ENCODE measurements around the gene CCDC12. TPM values are rescaled to one million over a fixed set of nuclear protein-coding genes. Genes with fewer than 3 reads are reported as not detected.
A peak's percentile ranks its signal among the peaks of the same experiment; 100 is the strongest.

Gene CCDC12
- polyA plus RNA-seq, 1 of the 3 experiments (the other 2 are of a cell fraction): 105 TPM

GRCh38 chr3:46998852-46999515 lies 22.4 kb upstream of the CCDC12 start:
- H3K27ac ChIP-seq (ENCODE audit: low read depth in 2 of 2, low read length in 1 of 2): no peak overlapping the region
- H3K9ac ChIP-seq: no peak overlapping the region
- H3K4me3 ChIP-seq (ENCODE audit: low read depth in 2 of 2, low read length in 1 of 2): peak overlapping the region in 1 of 2 experiments; percentile 32; a peak in 1 of 4 replicates
- H3K4me1 ChIP-seq (ENCODE audit: control insufficient read depth in 1 of 2, insufficient read depth in 2 of 2, low read depth in 1 of 2, low read length in 1 of 2): peaks cover 0 to 2% of the 10 kb centered on the region in 2 experiments; a peak in 1 of 4 replicates
- WGBS (ENCODE audit: low lambda C conversion rate): 100% methylated on average over 1 of the region's 22 CpGs
- POLR2A ChIA-PET: no interaction called here
- H3K27me3 ChIP-seq (ENCODE audit: insufficient read depth): no peaks in the 10 kb centered on the region
- DNase-seq: no peak
- H3K36me3 ChIP-seq (replicated peaks in 1 of 2; ENCODE audit: control insufficient read depth in 1 of 2, insufficient read depth in 2 of 2, low read length in 1 of 2): peaks cover 0 to 7% of the 10 kb centered on the region in 2 experiments
- no peak overlapping the region for H3K4me2 ChIP-seq
- TF ChIP-seq RFX5 (IDR thresholded peaks at IDR 0.05; ENCODE audit: low read length) (no peak), MAX (IDR thresholded peaks at IDR 0.05; ENCODE audit: low read depth) (no peak), FOXJ3 (CRISPR knock-in tag; IDR thresholded peaks at IDR 0.05) (no peak), CTCF (IDR thresholded peaks at IDR 0.05) (no peak; the same call in 1 of the 2 replicates)
- H3K79me2 ChIP-seq (ENCODE audit: insufficient read depth): no peaks in the 10 kb centered on the region
- H3F3A ChIP-seq (replicated peaks; ENCODE audit: insufficient read depth): no peaks in the 10 kb centered on the region
- no peaks in the 10 kb centered on the region for H4K20me1 ChIP-seq (ENCODE audit: insufficient read depth)
- H3K9me3 ChIP-seq: no peaks in the 10 kb centered on the region
- H3K9me2 ChIP-seq: no peaks in the 10 kb centered on the region
- no peak overlapping the region for H2AFZ ChIP-seq (ENCODE audit: low read depth)
- CTCF ChIA-PET: interaction anchor here (0.6 to 4.8 kb wide), 20 partner anchors 8 to 767 kb away, joined by 3 to 44 read pairs (median 5); partner anchors contain the start of gene NBEAL2

GRCh38 chr3:46998121-46998851 lies 21.7 kb upstream of the CCDC12 start:
- WGBS (ENCODE audit: low lambda C conversion rate): 73% methylated on average over 19 of the region's 27 CpGs
- Histone ChIP-seq H2AFZ (ENCODE audit: low read depth) (no peak overlapping the region), H3K79me2 (ENCODE audit: insufficient read depth) (no peaks in the 10 kb centered on the region), H3K27me3 (ENCODE audit: insufficient read depth) (no peaks in the 10 kb centered on the region), H3K27ac (ENCODE audit: low read depth in 2 of 2, low read length in 1 of 2) (no peak overlapping the region), H3K9ac (no peak overlapping the region), H3K4me2 (no peak overlapping the region), H3F3A (replicated peaks; ENCODE audit: insufficient read depth) (no peaks in the 10 kb centered on the region), H3K9me2 (no peaks in the 10 kb centered on the region), H3K4me3 (ENCODE audit: low read depth in 2 of 2, low read length in 1 of 2) (peak overlapping the region in 1 of 2 experiments; percentile 32; a peak in 1 of 4 replicates), H4K20me1 (ENCODE audit: insufficient read depth) (no peaks in the 10 kb centered on the region), H3K4me1 (ENCODE audit: control insufficient read depth in 1 of 2, insufficient read depth in 2 of 2, low read depth in 1 of 2, low read length in 1 of 2) (peaks cover 0 to 2% of the 10 kb centered on the region in 2 experiments; a peak in 1 of 4 replicates), H3K9me3 (no peaks in the 10 kb centered on the region), H3K36me3 (replicated peaks in 1 of 2; ENCODE audit: control insufficient read depth in 1 of 2, insufficient read depth in 2 of 2, low read length in 1 of 2) (peaks cover 0 to 7% of the 10 kb centered on the region in 2 experiments)
- ChIA-PET CTCF (interaction anchor here (0.6 to 4.8 kb wide), 21 partner anchors 9 to 339 kb away, joined by 3 to 44 read pairs (median 5); partner anchors contain the start of gene NBEAL2), POLR2A (no interaction called here)
- DNase-seq: peak; percentile 90
- TF ChIP-seq CTCF (IDR thresholded peaks at IDR 0.05) (peak; percentile 72), SMC3 (IDR thresholded peaks at IDR 0.05; ENCODE audit: low read depth, low read length) (peak; percentile 88), RAD21 (IDR thresholded peaks at IDR 0.05; ENCODE audit: low read length) (peak; percentile 75), USF2 (IDR thresholded peaks at IDR 0.05; ENCODE audit: borderline replicate concordance, low read depth, low read length) (no peak), GABPA (IDR thresholded peaks at IDR 0.05; ENCODE audit: low read depth) (no peak), REST (IDR thresholded peaks at IDR 0.05; ENCODE audit: low read depth, low read length) (no peak)

Measured in SK-N-SH (cell line).